Measurements from ENCODE around the gene TMEM132D. TPM values are rescaled to one million over a fixed set of nuclear protein-coding genes. Genes with fewer than 3 reads are reported as not detected.

Gene TMEM132D
- total and polyA plus RNA-seq, 2 of the 8 experiments (the other 6 are each of a cell fraction or from before 2014, with no cell fraction given): 3.5 to 10.1 TPM

DNA sequence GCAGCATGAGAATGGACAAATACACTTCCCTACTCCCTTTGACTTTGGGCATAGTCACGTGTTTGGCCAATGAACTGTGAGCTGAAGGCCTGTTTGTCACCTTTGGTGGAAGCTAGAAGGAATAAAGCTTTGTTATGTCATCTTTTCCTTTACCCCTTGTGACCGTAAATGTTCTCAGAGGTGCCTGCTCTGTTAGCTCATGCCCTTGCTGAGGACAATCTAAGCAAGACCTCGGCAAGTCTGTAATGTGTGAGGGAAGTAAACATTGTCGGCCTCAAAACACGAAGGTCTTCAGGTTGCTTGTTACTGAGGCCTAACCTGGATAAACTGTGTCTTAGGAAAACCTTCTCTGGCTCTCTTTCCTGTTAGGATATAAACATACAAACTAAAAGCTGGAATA, 354.2 kb downstream of the TMEM132D start:
- H3K14ac ChIP-seq (ENCODE audit: insufficient read length): no peak overlapping the region
- no peak overlapping the region for H2BK120ac ChIP-seq (replicated peaks; ENCODE audit: low read depth, low read length)
- ChIA-PET POLR2A (ENCODE audit: partially characterized antibody) (interaction anchor here (1.1 kb wide), 1 partner anchor 11 kb away, joined by 3 read pairs; no protein-coding TSS in a partner anchor), CTCF (ENCODE audit: partially characterized antibody) (interaction anchor here (0.6 kb wide), 1 partner anchor 707 kb away, joined by 3 read pairs; no protein-coding TSS in a partner anchor)
- no peak overlapping the region for H2BK15ac ChIP-seq (ENCODE audit: low read length)
- DNase-seq (ENCODE audit: low read depth in 1 of 2, low spot score in 2 of 2) (no peak), FAIRE-seq (no peak)
- WGBS, 2 experiments (ENCODE audit: extremely low coverage in 1 of 2, insufficient coverage in 1 of 2, insufficient read length in 1 of 2, insufficient replicate concordance in 2 of 2, low coverage in 1 of 2, low lambda C conversion rate in 2 of 2, missing lambda C conversion rate in 1 of 2): 95% methylated on average over 5 of the region's 5 CpGs; no CpG with 5 or more reads in 1 of the 2 experiments
- no peak overlapping the region for H2AK5ac ChIP-seq (ENCODE audit: low read depth, low read length)
- H4K20me1 ChIP-seq (replicated peaks in 1 of 2; ENCODE audit: control insufficient read depth in 1 of 2, insufficient read depth in 2 of 2, low read length in 2 of 2): no peaks in the 10 kb centered on the region
- H2BK5ac ChIP-seq (ENCODE audit: low read depth, low read length): no peak overlapping the region
- no peaks in the 10 kb centered on the region for H3K79me1 ChIP-seq (ENCODE audit: low read depth, low read length)
- no peak overlapping the region for H3K27ac ChIP-seq (ENCODE audit: low read depth, low read length)
- H3K4ac ChIP-seq (replicated peaks; ENCODE audit: insufficient read length, low read depth, low read length): no peak overlapping the region
- no peak overlapping the region for H3K9ac ChIP-seq (replicated peaks in 1 of 4; ENCODE audit: extremely low read depth in 1 of 4, low read depth in 3 of 4, low read length in 3 of 4)
- H3K36me3 ChIP-seq (ENCODE audit: control insufficient read depth in 2 of 4, insufficient read depth in 4 of 4, low read length in 3 of 4): no peaks in the 10 kb centered on the region
- no peak overlapping the region for H3K4me2 ChIP-seq (ENCODE audit: insufficient read depth in 1 of 2, low read depth in 2 of 2, low read length in 2 of 2)
- H3K18ac ChIP-seq (ENCODE audit: extremely low read depth, low read length): no peak overlapping the region
- H3K23ac ChIP-seq (ENCODE audit: insufficient read length): no peak overlapping the region
- H3K23me2 ChIP-seq (ENCODE audit: low read depth, low read length): no peaks in the 10 kb centered on the region; the same call in 1 of the 2 replicates
- no peaks in the 10 kb centered on the region; a peak in 1 of 7 replicates for H3K4me1 ChIP-seq (replicated peaks in 1 of 4; ENCODE audit: control insufficient read depth in 3 of 4, insufficient read depth in 4 of 4, low read length in 3 of 4)
- H3K4me3 ChIP-seq (ENCODE audit: extremely low read depth in 1 of 4, insufficient read depth in 2 of 4, low read depth in 3 of 4, low read length in 4 of 4): no peak overlapping the region
- H4K91ac ChIP-seq (replicated peaks; ENCODE audit: insufficient read length, low read length): no peak overlapping the region
- H2BK20ac ChIP-seq (ENCODE audit: low read length): no peak overlapping the region
- H3K27me3 ChIP-seq (replicated peaks in 1 of 4; ENCODE audit: control insufficient read depth in 3 of 4, extremely low read depth in 1 of 4, insufficient read depth in 3 of 4, low read length in 3 of 4): no peaks in the 10 kb centered on the region
- H4K8ac ChIP-seq (ENCODE audit: extremely low read depth, insufficient read depth, low read length): no peak overlapping the region
- no peak overlapping the region for H2BK12ac ChIP-seq (ENCODE audit: low read depth, low read length)
- H4K5ac ChIP-seq (ENCODE audit: insufficient read length, low read depth, low read length): no peak overlapping the region
- no peak overlapping the region for H3K56ac ChIP-seq (replicated peaks; ENCODE audit: insufficient read length, low read depth, low read length)
- no peaks in the 10 kb centered on the region for H3K9me3 ChIP-seq (ENCODE audit: insufficient read depth in 2 of 2, low read depth in 1 of 2, low read length in 1 of 2)
- no peak overlapping the region for H2AFZ ChIP-seq (ENCODE audit: low read length)
- H3K79me2 ChIP-seq (ENCODE audit: control insufficient read depth in 1 of 2, insufficient read depth in 2 of 2, low read length in 2 of 2): no peaks in the 10 kb centered on the region
- TF ChIP-seq CREB1 (IDR thresholded peaks at IDR 0.05) (no peak), TAF7 (optimal IDR thresholded peaks at IDR 0.05; ENCODE audit: borderline replicate concordance, low read depth, low read length) (no peak), CBX8 (IDR thresholded peaks at IDR 0.05; ENCODE audit: borderline replicate concordance, low read depth, low read length) (no peak), SP4 (IDR thresholded peaks at IDR 0.05; ENCODE audit: low read length) (no peak), TAF1 (IDR thresholded peaks at IDR 0.05; ENCODE audit: low read depth, low read length) (no peak), POU5F1 (IDR thresholded peaks at IDR 0.05; ENCODE audit: low read depth, low read length) (no peak), SUZ12 (IDR thresholded peaks at IDR 0.05; ENCODE audit: low read length) (no peak), POLR2AphosphoS5 (IDR thresholded peaks at IDR 0.05; ENCODE audit: low read depth, low read length) (no peak), KDM4A (IDR thresholded peaks at IDR 0.05; ENCODE audit: low read depth, low read length, severe bottlenecking) (no peak), KDM1A (IDR thresholded peaks at IDR 0.05; ENCODE audit: borderline replicate concordance, low read length) (no peak), RFX5 (IDR thresholded peaks at IDR 0.05; ENCODE audit: borderline replicate concordance, low read depth, low read length) (no peak), SIX5 (IDR thresholded peaks at IDR 0.05; ENCODE audit: low read depth, low read length) (no peak), POLR2A (IDR thresholded peaks at IDR 0.05; ENCODE audit: control extremely low read depth in 1 of 2, low read depth in 2 of 2, low read length in 2 of 2) (no peak), CHD1 (IDR thresholded peaks at IDR 0.05; ENCODE audit: low read depth, low read length) (no peak)
- TF ChIP-seq, protein P1, sequence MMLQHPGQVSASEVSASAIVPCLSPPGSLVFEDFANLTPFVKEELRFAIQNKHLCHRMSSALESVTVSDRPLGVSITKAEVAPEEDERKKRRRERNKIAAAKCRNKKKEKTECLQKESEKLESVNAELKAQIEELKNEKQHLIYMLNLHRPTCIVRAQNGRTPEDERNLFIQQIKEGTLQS (IDR thresholded peaks at IDR 0.05; ENCODE audit: insufficient read depth, low read depth, low read length): no peak

Data from H1 (cell line).